SK-N-SH (cell line): ENCODE measurements around the gene ETV1. TPM values are rescaled to one million over a fixed set of nuclear protein-coding genes. Genes with fewer than 3 reads are reported as not detected.

Experiments used
- ELF1 ChIP-seq: IDR thresholded peaks from 2 replicates; pipeline ENCODE4 v1.4.0; 2012
- EP300 ChIP-seq, 2 experiments: IDR thresholded peaks; 2 replicates each; pipeline versions ENCODE4 v1.4.0 to v1.6.1; 2012; ENCODE audit warnings: borderline replicate concordance in 1 of 2, low read depth in 1 of 2, low read length in 1 of 2
- EZH2phosphoT487 ChIP-seq: fragments of 200-600 bp; sonication (generic); IDR thresholded peaks from 2 replicates; pipeline ENCODE4 v1.6.1; 2017; ENCODE audit warnings: low read depth, mixed run types, mild to moderate bottlenecking, antibody characterized with exemption, moderate library complexity, borderline replicate concordance
- FOSL2 ChIP-seq: IDR thresholded peaks from 2 replicates; pipeline ENCODE4 v1.4.0; 2012; ENCODE audit warnings: low read depth, mild to moderate bottlenecking, moderate library complexity, borderline replicate concordance
- FOXJ3 ChIP-seq: sonication (generic); formaldehyde crosslinking; IDR thresholded peaks from 2 replicates; pipeline ENCODE4 v1.5.1; 2020; ENCODE audit warnings: mild to moderate bottlenecking, missing genetic modification reagents
- JUND ChIP-seq: IDR thresholded peaks from 2 replicates; pipeline ENCODE4 v1.4.0; 2012
- YY1 ChIP-seq: IDR thresholded peaks from 2 replicates; pipeline ENCODE4 v1.4.0; 2012; ENCODE audit warnings: low read depth, mild to moderate bottlenecking
- polyA plus RNA-seq, 3 experiments: library from polyadenylated mRNA; depleted of rRNA; stranded (reverse); fragments of >200 nt; gene quantifications; 2 replicates each; pipeline ENCODE4 v1.2.3, GENCODE V29; 2012
- TF ChIP-seq, protein P1 (sequence below): IDR thresholded peaks from 2 replicates; pipeline ENCODE4 v1.4.0; 2012; ENCODE audit warnings: low read depth, borderline replicate concordance
- TF ChIP-seq, protein P2 (sequence below): fragments of 200-600 bp; sonication (generic); IDR thresholded peaks from 2 replicates; pipeline ENCODE4 v1.6.1; 2017; ENCODE audit warnings: antibody characterized with exemption, mild to moderate bottlenecking, moderate library complexity
- TF ChIP-seq, protein P3 (sequence below): fragments of 150-350 bp; IDR thresholded peaks from 2 replicates; pipeline ENCODE4 v1.6.1; 2017; ENCODE audit warnings: antibody characterized with exemption, low read length, low read depth, borderline replicate concordance
- TF ChIP-seq, protein P4 (sequence below): IDR thresholded peaks from 2 replicates; pipeline ENCODE4 v1.6.1; 2012; ENCODE audit warnings: mild to moderate bottlenecking, low read depth, low read length, moderate library complexity

Gene ETV1
- polyA plus RNA-seq, 1 of the 3 experiments (the other 2 are of a cell fraction), result 24.9 TPM

DNA sequence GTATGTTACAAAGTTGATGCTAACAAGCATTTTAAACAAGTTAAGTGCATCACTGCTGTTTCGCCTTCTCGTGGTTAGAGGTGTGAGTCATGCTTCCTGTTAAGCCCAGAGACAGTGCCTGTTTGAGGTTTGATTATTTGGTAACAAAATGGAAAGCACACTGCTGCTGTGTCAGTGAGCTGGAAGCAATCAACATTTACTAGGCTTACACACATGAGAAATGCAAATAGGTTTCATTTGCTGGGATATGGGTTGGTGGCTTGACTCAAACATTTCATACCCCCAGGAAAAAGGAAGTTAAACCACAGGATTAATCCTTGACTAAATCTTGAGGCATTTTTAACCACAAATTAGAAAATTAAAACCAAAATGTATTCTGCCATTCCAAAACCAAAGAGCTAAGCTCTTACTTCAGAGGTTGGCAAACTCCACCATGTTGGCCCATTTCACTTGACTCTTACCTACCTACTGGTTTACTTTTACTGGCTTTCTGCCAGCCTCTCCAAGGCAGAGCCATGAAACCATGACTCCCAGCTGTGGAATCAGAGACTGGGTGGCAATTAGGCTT, 139.2 kb downstream of the ETV1 start (continued):
- TF ChIP-seq, protein P1, sequence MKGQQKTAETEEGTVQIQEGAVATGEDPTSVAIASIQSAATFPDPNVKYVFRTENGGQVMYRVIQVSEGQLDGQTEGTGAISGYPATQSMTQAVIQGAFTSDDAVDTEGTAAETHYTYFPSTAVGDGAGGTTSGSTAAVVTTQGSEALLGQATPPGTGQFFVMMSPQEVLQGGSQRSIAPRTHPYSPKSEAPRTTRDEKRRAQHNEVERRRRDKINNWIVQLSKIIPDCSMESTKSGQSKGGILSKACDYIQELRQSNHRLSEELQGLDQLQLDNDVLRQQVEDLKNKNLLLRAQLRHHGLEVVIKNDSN, result peak; percentile 42; the same call in 1 of the 2 replicates
- TF ChIP-seq, protein P2, sequence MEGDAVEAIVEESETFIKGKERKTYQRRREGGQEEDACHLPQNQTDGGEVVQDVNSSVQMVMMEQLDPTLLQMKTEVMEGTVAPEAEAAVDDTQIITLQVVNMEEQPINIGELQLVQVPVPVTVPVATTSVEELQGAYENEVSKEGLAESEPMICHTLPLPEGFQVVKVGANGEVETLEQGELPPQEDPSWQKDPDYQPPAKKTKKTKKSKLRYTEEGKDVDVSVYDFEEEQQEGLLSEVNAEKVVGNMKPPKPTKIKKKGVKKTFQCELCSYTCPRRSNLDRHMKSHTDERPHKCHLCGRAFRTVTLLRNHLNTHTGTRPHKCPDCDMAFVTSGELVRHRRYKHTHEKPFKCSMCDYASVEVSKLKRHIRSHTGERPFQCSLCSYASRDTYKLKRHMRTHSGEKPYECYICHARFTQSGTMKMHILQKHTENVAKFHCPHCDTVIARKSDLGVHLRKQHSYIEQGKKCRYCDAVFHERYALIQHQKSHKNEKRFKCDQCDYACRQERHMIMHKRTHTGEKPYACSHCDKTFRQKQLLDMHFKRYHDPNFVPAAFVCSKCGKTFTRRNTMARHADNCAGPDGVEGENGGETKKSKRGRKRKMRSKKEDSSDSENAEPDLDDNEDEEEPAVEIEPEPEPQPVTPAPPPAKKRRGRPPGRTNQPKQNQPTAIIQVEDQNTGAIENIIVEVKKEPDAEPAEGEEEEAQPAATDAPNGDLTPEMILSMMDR, result no peak
- TF ChIP-seq FOSL2 (peak; percentile 96), ELF1 (peak; percentile 17; the same call in 1 of the 2 replicates), EZH2phosphoT487 (no peak), JUND (peak; percentile 95), YY1 (peak; percentile 80), EP300 (IDR thresholded peaks at IDR 0.05; ENCODE audit: borderline replicate concordance in 1 of 2, low read depth in 1 of 2, low read length in 1 of 2) (peak in 1 of 2 experiments; percentile 92; a peak in 2 of 4 replicates), FOXJ3 (CRISPR knock-in tag) (no peak)
- TF ChIP-seq, protein P3, sequence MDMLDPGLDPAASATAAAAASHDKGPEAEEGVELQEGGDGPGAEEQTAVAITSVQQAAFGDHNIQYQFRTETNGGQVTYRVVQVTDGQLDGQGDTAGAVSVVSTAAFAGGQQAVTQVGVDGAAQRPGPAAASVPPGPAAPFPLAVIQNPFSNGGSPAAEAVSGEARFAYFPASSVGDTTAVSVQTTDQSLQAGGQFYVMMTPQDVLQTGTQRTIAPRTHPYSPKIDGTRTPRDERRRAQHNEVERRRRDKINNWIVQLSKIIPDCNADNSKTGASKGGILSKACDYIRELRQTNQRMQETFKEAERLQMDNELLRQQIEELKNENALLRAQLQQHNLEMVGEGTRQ, result no peak
- TF ChIP-seq, protein P4, sequence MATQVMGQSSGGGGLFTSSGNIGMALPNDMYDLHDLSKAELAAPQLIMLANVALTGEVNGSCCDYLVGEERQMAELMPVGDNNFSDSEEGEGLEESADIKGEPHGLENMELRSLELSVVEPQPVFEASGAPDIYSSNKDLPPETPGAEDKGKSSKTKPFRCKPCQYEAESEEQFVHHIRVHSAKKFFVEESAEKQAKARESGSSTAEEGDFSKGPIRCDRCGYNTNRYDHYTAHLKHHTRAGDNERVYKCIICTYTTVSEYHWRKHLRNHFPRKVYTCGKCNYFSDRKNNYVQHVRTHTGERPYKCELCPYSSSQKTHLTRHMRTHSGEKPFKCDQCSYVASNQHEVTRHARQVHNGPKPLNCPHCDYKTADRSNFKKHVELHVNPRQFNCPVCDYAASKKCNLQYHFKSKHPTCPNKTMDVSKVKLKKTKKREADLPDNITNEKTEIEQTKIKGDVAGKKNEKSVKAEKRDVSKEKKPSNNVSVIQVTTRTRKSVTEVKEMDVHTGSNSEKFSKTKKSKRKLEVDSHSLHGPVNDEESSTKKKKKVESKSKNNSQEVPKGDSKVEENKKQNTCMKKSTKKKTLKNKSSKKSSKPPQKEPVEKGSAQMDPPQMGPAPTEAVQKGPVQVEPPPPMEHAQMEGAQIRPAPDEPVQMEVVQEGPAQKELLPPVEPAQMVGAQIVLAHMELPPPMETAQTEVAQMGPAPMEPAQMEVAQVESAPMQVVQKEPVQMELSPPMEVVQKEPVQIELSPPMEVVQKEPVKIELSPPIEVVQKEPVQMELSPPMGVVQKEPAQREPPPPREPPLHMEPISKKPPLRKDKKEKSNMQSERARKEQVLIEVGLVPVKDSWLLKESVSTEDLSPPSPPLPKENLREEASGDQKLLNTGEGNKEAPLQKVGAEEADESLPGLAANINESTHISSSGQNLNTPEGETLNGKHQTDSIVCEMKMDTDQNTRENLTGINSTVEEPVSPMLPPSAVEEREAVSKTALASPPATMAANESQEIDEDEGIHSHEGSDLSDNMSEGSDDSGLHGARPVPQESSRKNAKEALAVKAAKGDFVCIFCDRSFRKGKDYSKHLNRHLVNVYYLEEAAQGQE, result peak; percentile 59; the same call in 1 of the 2 replicates
